ENCODE measurements around the gene UNC80.

GRCh38 chr2:209817844-209818271 lies 46.2 kb downstream of the UNC80 start:
- TF ChIP-seq JUN (IDR thresholded peaks at IDR 0.05) (no peak), ESRRA (IDR thresholded peaks at IDR 0.05; ENCODE audit: borderline replicate concordance, low read length) (no peak), POLR2A (IDR thresholded peaks at IDR 0.05; ENCODE audit: low read length) (no peak), CTCF (IDR thresholded peaks at IDR 0.05) (no peak), HOXA7 (CRISPR knock-in tag; IDR thresholded peaks at IDR 0.05) (no peak), EP300 (IDR thresholded peaks at IDR 0.05) (no peak), RNF2 (IDR thresholded peaks at IDR 0.05; ENCODE audit: borderline replicate concordance, low read depth) (no peak), HMGXB4 (CRISPR knock-in tag; IDR thresholded peaks at IDR 0.05; ENCODE audit: borderline replicate concordance) (no peak), BHLHE40 (IDR thresholded peaks at IDR 0.05; ENCODE audit: low read depth, low read length) (no peak)
